Neural cell (in vitro differentiated cells): Measurements from ENCODE around the gene MRPL28. TPM values are rescaled to one million over a fixed set of nuclear protein-coding genes. Genes with fewer than 3 reads are reported as not detected.

Experiments
- H2AFZ ChIP-seq: fragments of 200-600, 300-800 bp; sonication (generic), shearing (Covaris generic); 2 replicates; pipeline ENCODE4 v1.6.0; 2014; ENCODE audit warnings: low read depth, mild to moderate bottlenecking, antibody characterized with exemption, low read length, moderate library complexity
- H3F3A ChIP-seq: fragments of 200-600 bp; shearing (Covaris generic); 2 replicates; pipeline ENCODE4 v1.6.1; 2016; ENCODE audit warnings: mild to moderate bottlenecking, moderate library complexity, mixed read lengths, antibody characterized with exemption, low read length; ENCODE audit not compliant: insufficient read depth, poor library complexity, severe bottlenecking
- H3K27ac ChIP-seq: fragments of 200-600, 300-800 bp; sonication (generic), shearing (Covaris generic); 2 replicates; pipeline ENCODE4 v1.5.1; 2014; ENCODE audit warnings: mild to moderate bottlenecking, low read length, moderate library complexity
- H3K27me3 ChIP-seq: fragments of 300-800, 200-600 bp; sonication (generic), shearing (Covaris generic); 2 replicates; pipeline ENCODE4 v1.6.0; 2014; ENCODE audit warnings: mild to moderate bottlenecking, low read depth, low read length, moderate library complexity; ENCODE audit not compliant: insufficient read depth
- H3K36me3 ChIP-seq: fragments of 300-800, 200-600 bp; sonication (generic), shearing (Covaris generic); 2 replicates; pipeline ENCODE4 v1.5.1; 2014; ENCODE audit warnings: mild to moderate bottlenecking, antibody characterized with exemption, low read length, moderate library complexity; ENCODE audit not compliant: insufficient read depth
- H3K4me2 ChIP-seq: fragments of 300-800, 200-600 bp; sonication (generic), shearing (Covaris generic); 2 replicates; pipeline ENCODE4 v1.6.0; 2014; ENCODE audit warnings: mild to moderate bottlenecking, low read length
- H3K4me3 ChIP-seq: fragments of 300-800, 200-600 bp; sonication (generic), shearing (Covaris generic); 2 replicates; pipeline ENCODE4 v1.5.1; 2014; ENCODE audit warnings: mild to moderate bottlenecking, low read length, moderate library complexity
- H3K79me2 ChIP-seq: fragments of 200-600 bp; shearing (Covaris generic); replicated peaks from 2 replicates; pipeline ENCODE4 v1.6.0; 2014; ENCODE audit warnings: mild to moderate bottlenecking, low read length, moderate library complexity; ENCODE audit not compliant: insufficient read depth
- H3K9ac ChIP-seq: fragments of 300-800, 200-600 bp; sonication (generic), shearing (Covaris generic); 2 replicates; pipeline ENCODE4 v1.6.1; 2016; ENCODE audit warnings: mild to moderate bottlenecking, low read length, mixed read lengths
- H3K9me2 ChIP-seq: fragments of 200-600 bp; shearing (Covaris generic); 2 replicates; pipeline ENCODE4 v1.6.1; 2016; ENCODE audit warnings: mild to moderate bottlenecking, low read length, mixed read lengths; ENCODE audit not compliant: insufficient read depth
- H3K9me3 ChIP-seq: fragments of 200-600, 300-800 bp; sonication (generic), shearing (Covaris generic); 2 replicates; pipeline ENCODE4 v1.6.1; 2016; ENCODE audit warnings: mild to moderate bottlenecking, mixed run types, low read length, moderate library complexity, mixed read lengths
- H4K20me1 ChIP-seq: fragments of 200-600 bp; shearing (Covaris generic); 2 replicates; pipeline ENCODE4 v1.6.1; 2016; ENCODE audit warnings: mild to moderate bottlenecking, mixed run types; ENCODE audit not compliant: insufficient read depth
- CTCF ChIP-seq: fragments of 450-650 bp; IDR thresholded peaks from 2 replicates; pipeline ENCODE4 v1.5.1; 2014; ENCODE audit warnings: antibody characterized with exemption, mild to moderate bottlenecking, moderate library complexity; ENCODE audit not compliant: poor library complexity, severe bottlenecking
- EP300 ChIP-seq: fragments of 450-650 bp; conservative IDR thresholded peaks from 2 replicates; pipeline ENCODE4 v1.6.1; 2014; ENCODE audit warnings: antibody characterized with exemption, mild to moderate bottlenecking, moderate library complexity; ENCODE audit not compliant: poor library complexity, severe bottlenecking
- EZH2 ChIP-seq: fragments of 200-600, 300-800 bp; shearing (Covaris generic), sonication (generic); IDR thresholded peaks from 2 replicates; pipeline ENCODE4 v1.6.1; 2014; ENCODE audit warnings: antibody characterized with exemption, low read length, borderline replicate concordance, mild to moderate bottlenecking; ENCODE audit not compliant: insufficient read depth, poor library complexity, severe bottlenecking
- MXI1 ChIP-seq: fragments of 450-650 bp; conservative IDR thresholded peaks from 2 replicates; pipeline ENCODE4 v1.6.1; 2014; ENCODE audit warnings: antibody characterized with exemption, mild to moderate bottlenecking; ENCODE audit not compliant: poor library complexity, severe bottlenecking
- POLR2AphosphoS5 ChIP-seq: IDR thresholded peaks from 2 replicates; pipeline ENCODE4 v1.6.1; 2012
- RAD21 ChIP-seq: fragments of 450-650 bp; conservative IDR thresholded peaks from 2 replicates; pipeline ENCODE4 v1.6.1; 2014; ENCODE audit warnings: antibody characterized with exemption, mild to moderate bottlenecking, moderate library complexity
- REST ChIP-seq: IDR thresholded peaks from 2 replicates; pipeline ENCODE4 v1.6.1; 2012; ENCODE audit warnings: borderline replicate concordance
- SMC3 ChIP-seq: fragments of 450-650 bp; conservative IDR thresholded peaks from 2 replicates; pipeline ENCODE4 v1.6.1; 2014; ENCODE audit warnings: antibody characterized with exemption, mild to moderate bottlenecking, moderate library complexity; ENCODE audit not compliant: poor library complexity
- TAF1 ChIP-seq: IDR thresholded peaks from 2 replicates; pipeline ENCODE4 v1.6.1; 2012; ENCODE audit warnings: low read depth
- polyA plus RNA-seq: library from polyadenylated mRNA; depleted of rRNA; stranded (reverse); fragments of >200 nt; gene quantifications from 2 replicates; pipeline ENCODE4 v1.2.3, GENCODE V29; 2014

The MRPL28 gene
- polyA plus RNA-seq, 1 donor from 2014 or later = 134 TPM

GRCh38 chr16:346587-346986, 23.8 kb downstream of the MRPL28 start:
- TF ChIP-seq CTCF = no peak
- no peak for TF ChIP-seq EZH2
- no peak for TF ChIP-seq MXI1
- no peak for TF ChIP-seq SMC3
- TF ChIP-seq POLR2AphosphoS5 = no peak
- Histone ChIP-seq H3K9me3 (no peaks in the 10 kb centered on the region), H3K9me2 (no peaks in the 10 kb centered on the region), H3K36me3 (no peaks in the 10 kb centered on the region), H3K27ac (no peak overlapping the region), H4K20me1 (no peaks in the 10 kb centered on the region), H3K79me2 (peaks cover 19% of the 10 kb centered on the region), H2AFZ (no peak overlapping the region), H3F3A (no peaks in the 10 kb centered on the region), H3K4me3 (no peak overlapping the region), H3K27me3 (no peaks in the 10 kb centered on the region), H3K9ac (no peak overlapping the region), H3K4me2 (no peak overlapping the region)

- H3K4me2 ChIP-seq = no peak overlapping the region
- H3F3A ChIP-seq = no peaks in the 10 kb centered on the region
- no peak overlapping the region for H2AFZ ChIP-seq
- H3K36me3 ChIP-seq = no peaks in the 10 kb centered on the region
- H3K27ac ChIP-seq = no peak overlapping the region
- peaks cover 19% of the 10 kb centered on the region for H3K79me2 ChIP-seq
- TF ChIP-seq TAF1 (no peak), EP300 (no peak), REST (no peak), POLR2AphosphoS5 (no peak), MXI1 (no peak), CTCF (no peak), EZH2 (no peak), RAD21 (no peak), SMC3 (no peak)
- H3K4me3 ChIP-seq = no peak overlapping the region
- no peaks in the 10 kb centered on the region for H3K9me2 ChIP-seq
- H3K9ac ChIP-seq = no peak overlapping the region
- H4K20me1 ChIP-seq = no peaks in the 10 kb centered on the region
- H3K27me3 ChIP-seq = no peaks in the 10 kb centered on the region
- no peaks in the 10 kb centered on the region for H3K9me3 ChIP-seq
Observed at GRCh38 chr16:345772-346171, 24.6 kb downstream of the MRPL28 start.
